Adrenal gland (tissue), 5 donors: ENCODE measurements around the gene SMCR8.
"Not testable (repeated sequence)": the region's sequence is repeated elsewhere in the genome, so short reads cannot be mapped to it uniquely, and the experiment has no call there.

Source experiments
- POLR2A ChIP-seq, 2 donors: fragments of 450-650 bp; IDR thresholded peaks; one replicate each; pipeline ENCODE4 v1.6.1; 2017; ENCODE audit warnings: antibody characterized with exemption in 2 of 2, mild to moderate bottlenecking in 2 of 2, moderate library complexity in 1 of 2
- TF ChIP-seq, protein P1 (sequence below), 6 experiments: fragments of 450-650 bp in 4 of 6; fragments of 200-600 bp in 2 of 6; sonication (generic) in 1 of 6; IDR thresholded peaks; 1 replicate in 5 of 6; 2 replicates in 1 of 6; pipeline versions ENCODE4 v1.5.1 to v1.8.0; 2016 to 2021; ENCODE audit warnings: antibody characterized with exemption in 6 of 6, mild to moderate bottlenecking in 2 of 6, moderate library complexity in 1 of 6
- donor health status: DM: no; HTN: no; CAD: no.

DNA sequence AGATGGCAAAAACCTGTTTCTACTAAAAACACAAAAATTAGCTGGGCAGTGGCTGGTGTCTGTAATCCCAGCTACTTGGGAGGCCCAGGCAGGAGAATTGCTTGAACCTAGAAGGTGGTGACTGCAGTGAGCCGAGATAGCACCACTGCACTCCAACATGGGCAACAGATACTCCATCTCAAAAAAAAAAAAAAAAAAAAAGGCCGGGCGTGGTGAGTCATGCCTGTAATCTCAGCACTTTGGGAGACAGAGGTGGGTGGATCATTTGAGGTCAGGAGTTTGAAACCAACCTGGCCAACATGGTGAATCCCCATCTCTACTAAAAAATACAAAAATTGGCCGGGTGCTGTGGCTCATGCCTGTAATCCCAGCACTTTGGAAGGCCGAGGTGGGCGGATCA, 58.1 kb downstream of the SMCR8 start:
- TF ChIP-seq, protein P1, sequence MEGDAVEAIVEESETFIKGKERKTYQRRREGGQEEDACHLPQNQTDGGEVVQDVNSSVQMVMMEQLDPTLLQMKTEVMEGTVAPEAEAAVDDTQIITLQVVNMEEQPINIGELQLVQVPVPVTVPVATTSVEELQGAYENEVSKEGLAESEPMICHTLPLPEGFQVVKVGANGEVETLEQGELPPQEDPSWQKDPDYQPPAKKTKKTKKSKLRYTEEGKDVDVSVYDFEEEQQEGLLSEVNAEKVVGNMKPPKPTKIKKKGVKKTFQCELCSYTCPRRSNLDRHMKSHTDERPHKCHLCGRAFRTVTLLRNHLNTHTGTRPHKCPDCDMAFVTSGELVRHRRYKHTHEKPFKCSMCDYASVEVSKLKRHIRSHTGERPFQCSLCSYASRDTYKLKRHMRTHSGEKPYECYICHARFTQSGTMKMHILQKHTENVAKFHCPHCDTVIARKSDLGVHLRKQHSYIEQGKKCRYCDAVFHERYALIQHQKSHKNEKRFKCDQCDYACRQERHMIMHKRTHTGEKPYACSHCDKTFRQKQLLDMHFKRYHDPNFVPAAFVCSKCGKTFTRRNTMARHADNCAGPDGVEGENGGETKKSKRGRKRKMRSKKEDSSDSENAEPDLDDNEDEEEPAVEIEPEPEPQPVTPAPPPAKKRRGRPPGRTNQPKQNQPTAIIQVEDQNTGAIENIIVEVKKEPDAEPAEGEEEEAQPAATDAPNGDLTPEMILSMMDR (IDR thresholded peaks at IDR 0.05) = not testable (repeated sequence)
- not testable (repeated sequence) for TF ChIP-seq POLR2A (IDR thresholded peaks at IDR 0.05)
